AG04450 (cell line): Measurements from ENCODE around the gene ZNF337. TPM values are rescaled to one million over a fixed set of nuclear protein-coding genes. Genes with fewer than 3 reads are reported as not detected.
"Not testable (repeated sequence)": the region's sequence is repeated elsewhere in the genome, so short reads cannot be mapped to it uniquely, and the experiment has no call there.

Experiments used
- CTCF ChIA-PET: fragments of 300-600, 350-600 bp; formaldehyde crosslinking; extraction: SDS; loops from one replicate; lab custom pipeline; 2022; ENCODE audit warnings: antibody characterized with exemption, inconsistent platforms; lab: Charles Lee
- POLR2A ChIA-PET: fragments of 350-600 bp; formaldehyde crosslinking; extraction: SDS; loops from one replicate; lab custom pipeline; 2021; ENCODE audit warnings: antibody characterized with exemption, inconsistent platforms; lab: Yijun Ruan, JAX
- DNase-seq: peaks from one replicate; pipeline ENCODE4 v3.0.0-alpha.2; 2011; ENCODE audit warnings: low read depth, low spot score
- H3K27ac ChIP-seq: one replicate; pipeline ENCODE4 v1.5.1; 2012; ENCODE audit warnings: low read depth, low read length, control low read depth
- H3K27me3 ChIP-seq: one replicate; pipeline ENCODE4 v1.6.0; 2012; ENCODE audit warnings: low read length; ENCODE audit not compliant: control insufficient read depth, insufficient read depth
- H3K4me3 ChIP-seq: 2 replicates; pipeline ENCODE4 v1.5.1; 2011; ENCODE audit warnings: mild to moderate bottlenecking, low read depth, low read length, control low read depth
- H3K9me3 ChIP-seq: 2 replicates; pipeline ENCODE4 v1.5.1; 2012; ENCODE audit warnings: low read length; ENCODE audit not compliant: control insufficient read depth, insufficient read depth
- CTCF ChIP-seq: IDR thresholded peaks from 2 replicates; pipeline ENCODE4 v1.5.1; 2011; ENCODE audit warnings: low read depth, low read length, control low read depth, inconsistent platforms
- polyA plus RNA-seq: library from polyadenylated mRNA; depleted of rRNA; stranded (reverse); fragments of >200 nt; gene quantifications from 2 replicates; pipeline ENCODE4 v1.2.3, GENCODE V29; 2011

The ZNF337 gene
- polyA plus RNA-seq, 1 experiment: 12.9 TPM

- no peak for DNase-seq
- CTCF ChIA-PET: no interaction called here
- no peak for TF ChIP-seq CTCF
- no peak overlapping the region for H3K4me3 ChIP-seq
- H3K27me3 ChIP-seq: no peaks in the 10 kb centered on the region
- no peak overlapping the region for H3K27ac ChIP-seq
- POLR2A ChIA-PET: interaction anchor here (0.7 kb wide), 1 partner anchor 212 kb away, joined by 4 read pairs; no protein-coding TSS in a partner anchor
- no peaks in the 10 kb centered on the region for H3K9me3 ChIP-seq
Observed at GRCh38 chr20:25706793-25707192, 10.1 kb upstream of the ZNF337 start.

- CTCF ChIA-PET: no interaction called here
- DNase-seq: no peak
- TF ChIP-seq CTCF: no peak
- Histone ChIP-seq H3K27me3 (no peaks in the 10 kb centered on the region), H3K9me3 (no peaks in the 10 kb centered on the region), H3K27ac (no peak overlapping the region), H3K4me3 (no peak overlapping the region)
- POLR2A ChIA-PET: no interaction called here
Observed at GRCh38 chr20:25705830-25706351, 9.2 kb upstream of the ZNF337 start.

- H3K4me3 ChIP-seq, H3K9me3 ChIP-seq, DNase-seq, H3K27ac ChIP-seq, POLR2A ChIA-PET, H3K27me3 ChIP-seq, CTCF ChIA-PET: not testable (repeated sequence)
Observed at GRCh38 chr20:25704303-25704702, 7.7 kb upstream of the ZNF337 start.

- H3K27me3 ChIP-seq, H3K4me3 ChIP-seq, POLR2A ChIA-PET, CTCF ChIA-PET, H3K27ac ChIP-seq, H3K9me3 ChIP-seq, DNase-seq: not testable (repeated sequence)
Observed at GRCh38 chr20:25700835-25701234, 4.2 kb upstream of the ZNF337 start.

GRCh38 chr20:25699914-25700313 lies 3.3 kb upstream of the ZNF337 start:
- no peak overlapping the region for H3K4me3 ChIP-seq
- H3K9me3 ChIP-seq: no peaks in the 10 kb centered on the region; the same call in 1 of the 2 replicates
- POLR2A ChIA-PET: no interaction called here
- no peak overlapping the region for H3K27ac ChIP-seq
- CTCF ChIA-PET: no interaction called here
- no peak for DNase-seq
- no peaks in the 10 kb centered on the region for H3K27me3 ChIP-seq
- no peak for TF ChIP-seq CTCF

GRCh38 chr20:25697132-25697446 lies 436 bp upstream of the ZNF337 start:
- no peak for TF ChIP-seq CTCF
- Histone ChIP-seq H3K27me3 (no peaks in the 10 kb centered on the region), H3K4me3 (peak overlapping the region; percentile 96), H3K27ac (peak overlapping the region; percentile 75), H3K9me3 (no peaks in the 10 kb centered on the region; the same call in 1 of the 2 replicates)
- ChIA-PET POLR2A (no interaction called here), CTCF (no interaction called here)
- DNase-seq: no peak
